HT-29 (cell line): Measurements from ENCODE around the gene ZNF688. TPM values are rescaled to one million over a fixed set of nuclear protein-coding genes. Genes with fewer than 3 reads are reported as not detected.
"Not testable (repeated sequence)": the region's sequence is repeated elsewhere in the genome, so short reads cannot be mapped to it uniquely, and the experiment has no call there.

Source experiments
- DNase-seq: peaks from one replicate; pipeline ENCODE4 v3.0.0-alpha.2; 2015; ENCODE audit warnings: low spot score
- total RNA-seq: library from RNA; depleted of rRNA; stranded (reverse); fragments of >200 nt; shearing (Covaris generic); gene quantifications from 2 replicates; pipeline ENCODE4 v1.2.3, GENCODE V29; 2014; rRNA removed

Gene ZNF688
- 5.7 and 7.5 TPM in 2 replicates for total RNA-seq

GRCh38 chr16:30571445-30572322, at the start of gene ZNF688:
ZNF688 (minus strand) TSS chr16:30571714; CDS start chr16:30571629, 85 bp downstream.
- peak; percentile 89 for DNase-seq

DNA sequence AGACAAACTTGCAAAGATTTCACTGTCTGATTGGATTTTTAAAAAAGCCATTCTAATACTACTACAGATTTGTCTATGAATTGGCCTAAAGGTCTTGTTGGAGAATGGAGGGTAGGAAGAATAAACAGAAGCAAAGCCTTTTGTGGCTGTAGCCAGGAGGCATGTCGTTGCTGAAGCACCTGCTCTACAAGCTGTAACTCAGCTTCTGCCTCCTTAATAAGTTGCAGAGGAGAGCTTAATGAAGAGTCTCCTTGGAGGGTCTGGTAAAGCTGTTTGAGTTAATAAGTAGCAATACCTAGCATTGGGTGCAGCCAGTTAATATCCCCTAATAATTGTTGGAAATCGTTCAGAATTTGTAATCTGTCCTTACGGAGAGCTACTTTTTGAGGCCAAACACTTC, 48.7 kb upstream of the ZNF688 start:
- DNase-seq: no peak

GRCh38 chr16:30619638-30620037, 48.1 kb upstream of the ZNF688 start:
- DNase-seq: no peak

- DNase-seq: no peak
These were observed 47.7 kb upstream of the ZNF688 start for GRCh38 chr16:30619202-30619601.

DNA sequence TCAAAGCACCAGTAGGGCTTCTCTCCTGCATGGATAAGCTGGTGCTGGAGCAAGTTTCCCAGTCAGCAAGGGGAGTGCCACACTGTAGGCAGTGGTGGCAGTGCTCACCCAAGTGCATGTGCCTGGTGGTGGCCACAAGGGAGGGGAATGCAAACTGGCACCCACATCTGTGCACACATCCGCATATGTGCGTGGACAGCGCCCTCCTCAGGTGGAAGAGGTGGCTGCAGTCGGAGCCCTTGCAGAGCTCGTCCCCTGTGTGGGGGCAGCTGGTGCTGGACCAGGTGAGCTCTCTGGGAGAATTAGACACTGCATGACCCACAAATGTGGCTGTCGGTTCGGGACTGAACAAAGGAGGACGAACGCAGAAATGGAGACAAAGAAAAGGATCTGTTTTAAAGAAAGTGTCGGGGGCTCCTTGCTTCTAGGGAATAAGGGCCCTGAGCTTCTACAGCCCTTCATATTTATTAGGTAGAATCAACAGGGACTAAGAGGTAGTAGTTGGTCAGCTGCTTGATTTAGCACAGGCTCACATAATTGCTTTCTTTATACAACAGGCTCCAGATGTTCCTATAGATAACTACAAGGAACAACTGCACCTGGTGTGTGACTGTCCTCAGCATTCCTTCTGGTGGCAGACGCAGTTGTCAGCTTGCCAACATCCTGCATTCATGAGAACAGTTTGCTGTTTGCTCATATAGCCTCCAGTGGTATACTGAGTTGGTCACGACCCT, 44.0 kb upstream of the ZNF688 start:
- peak; percentile 68 for DNase-seq

DNA sequence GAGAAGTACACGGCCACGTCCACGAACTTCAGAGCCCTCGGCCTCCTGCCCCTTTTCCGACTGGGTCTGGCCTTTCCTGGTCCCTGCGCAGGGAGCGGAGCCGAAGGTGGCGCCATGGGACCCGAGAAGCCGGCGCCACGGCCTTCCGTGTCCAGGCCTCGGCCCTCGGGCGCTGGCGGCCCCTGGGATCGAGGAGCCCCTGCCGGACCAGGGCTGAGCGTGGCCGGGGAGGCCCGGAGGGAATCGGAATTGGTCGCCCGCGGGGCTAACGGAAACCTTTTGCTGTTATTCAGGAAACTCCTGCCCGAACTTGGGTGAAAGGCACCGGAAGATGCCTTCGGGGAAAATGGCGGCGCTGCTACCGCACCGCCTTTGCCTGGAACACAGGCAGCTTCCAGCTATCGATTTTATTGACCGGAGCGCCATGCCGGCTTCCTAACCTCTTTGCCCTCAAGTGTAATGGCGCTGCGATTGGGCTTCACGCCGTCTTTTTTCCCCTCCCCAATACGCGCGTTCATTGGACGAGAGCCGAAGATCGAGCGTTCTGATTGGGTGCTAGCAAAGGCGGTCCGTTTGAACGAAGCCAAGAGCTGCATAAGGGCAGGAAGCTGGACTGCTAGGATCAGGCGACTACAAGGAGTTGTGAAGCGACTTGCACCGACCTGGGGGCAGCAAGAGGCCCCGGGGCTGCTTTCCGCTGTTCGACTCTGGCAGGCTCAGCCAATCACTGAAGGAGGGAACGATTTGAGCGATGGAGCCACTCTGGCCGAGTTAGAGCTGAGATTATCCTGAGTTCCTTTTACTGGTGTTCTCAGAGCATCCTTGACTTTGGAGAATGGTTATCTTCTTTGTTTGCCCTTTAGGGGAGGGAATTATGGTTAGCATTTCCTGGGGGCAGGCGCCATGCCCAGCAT, 38.7 kb upstream of the ZNF688 start, which contains the start of gene ZNF689:
Gene ZNF689, minus strand, starts transcription at position 464 of the 914 bp plus-strand sequence. Its CDS starts 348 bp downstream, at position 116.
- DNase-seq: peak; percentile 98

- peak; percentile 6 for DNase-seq
These were observed 37.8 kb upstream of the ZNF688 start for GRCh38 chr16:30609002-30609925.

GRCh38 chr16:30606004-30606403, 34.5 kb upstream of the ZNF688 start:
- no peak for DNase-seq

GRCh38 chr16:30605158-30605557, 33.6 kb upstream of the ZNF688 start:
- DNase-seq: no peak

GRCh38 chr16:30604316-30604947, 32.9 kb upstream of the ZNF688 start:
- no peak for DNase-seq

DNA sequence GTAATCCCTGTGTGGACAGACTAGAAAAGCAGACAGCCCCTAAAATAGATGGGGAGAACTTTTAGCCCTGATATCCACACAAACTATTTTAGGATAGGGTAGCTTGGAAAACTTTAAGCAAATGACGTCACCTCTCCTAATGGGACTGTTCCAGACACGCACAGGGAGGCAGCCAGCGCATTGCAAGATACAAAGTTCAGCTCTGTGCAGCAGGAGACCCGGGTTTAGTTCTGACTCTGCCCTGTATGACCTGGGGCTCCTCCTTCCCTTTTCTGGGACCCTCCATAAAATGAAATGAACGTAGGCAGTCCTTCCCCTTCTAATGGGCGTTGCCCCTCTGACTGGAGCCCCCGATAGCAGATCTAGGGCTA, 32.4 kb upstream of the ZNF688 start:
- DNase-seq: no peak

DNA sequence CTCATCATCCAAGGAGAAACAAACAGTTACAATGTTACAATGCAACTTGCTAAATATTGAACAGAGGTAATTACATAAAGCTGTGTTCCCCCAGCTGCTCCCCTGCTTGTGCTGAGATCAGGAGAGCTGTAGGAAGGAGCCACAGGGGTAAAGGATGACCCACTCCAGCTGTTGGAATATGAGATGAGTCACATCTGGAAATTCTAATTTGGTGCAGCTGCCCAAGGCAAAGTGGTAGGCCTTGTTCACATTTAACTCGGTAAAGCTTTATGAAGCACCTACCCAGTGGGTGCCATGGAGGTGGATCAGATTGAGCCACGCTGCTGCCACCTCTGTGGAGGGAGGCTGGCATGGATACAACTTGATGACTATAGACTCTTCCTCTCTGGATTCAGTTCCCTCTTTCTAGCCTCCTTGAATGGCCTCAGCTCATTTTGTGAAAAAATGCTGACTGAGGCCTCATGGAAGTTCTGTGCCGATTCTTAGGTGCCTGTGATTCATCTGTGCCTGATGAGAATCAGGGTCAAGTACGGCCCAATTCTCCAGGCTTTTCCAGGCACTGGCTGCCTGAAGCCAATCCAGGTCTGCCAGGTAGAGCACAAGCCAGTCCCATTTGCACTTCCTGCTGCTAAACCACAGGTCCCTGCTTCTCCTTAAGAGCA, 31.2 kb upstream of the ZNF688 start:
- DNase-seq: no peak

GRCh38 chr16:30601966-30602365, 30.5 kb upstream of the ZNF688 start:
- no peak for DNase-seq

DNA sequence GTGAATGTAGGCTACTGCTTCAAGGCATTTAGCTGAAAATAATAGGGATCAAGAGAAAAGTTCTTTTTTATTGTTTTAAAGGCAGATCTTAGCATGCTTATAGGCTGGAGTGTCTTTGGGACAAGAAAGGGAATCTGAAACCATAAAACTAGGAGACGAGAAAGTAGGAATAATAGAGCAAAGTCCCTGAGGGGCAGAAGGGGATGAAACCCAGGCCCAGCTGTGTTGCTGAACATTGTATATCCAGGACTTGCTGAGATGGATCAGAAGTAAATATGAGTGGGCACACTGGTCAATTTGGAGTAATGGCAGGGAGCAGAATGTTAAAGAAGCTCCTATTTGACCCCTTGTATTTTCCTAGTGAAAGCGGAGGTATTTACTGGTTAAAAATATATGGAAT, 29.4 kb upstream of the ZNF688 start:
- no peak for DNase-seq

DNA sequence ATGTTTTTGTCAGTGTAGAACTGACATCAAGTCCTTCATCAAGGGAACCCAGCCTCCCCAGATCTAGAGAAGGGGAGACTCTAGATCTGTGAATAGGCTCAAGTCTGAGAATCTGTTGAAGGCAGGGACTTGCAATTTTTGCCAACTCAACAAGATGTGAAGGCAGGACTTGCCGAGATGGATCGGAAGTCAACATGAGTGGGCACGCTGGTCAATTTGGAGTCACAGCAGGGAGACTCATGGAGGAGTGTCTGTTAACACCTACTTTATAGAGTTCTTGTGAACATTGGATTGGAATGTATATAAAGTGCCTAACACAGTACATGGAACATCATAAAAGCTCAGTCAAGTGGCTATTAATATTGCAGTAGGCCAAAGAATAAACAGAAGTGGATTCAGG, 28.7 kb upstream of the ZNF688 start:
- no peak for DNase-seq

GRCh38 chr16:30592871-30593270, 21.4 kb upstream of the ZNF688 start:
- DNase-seq: no peak

DNA sequence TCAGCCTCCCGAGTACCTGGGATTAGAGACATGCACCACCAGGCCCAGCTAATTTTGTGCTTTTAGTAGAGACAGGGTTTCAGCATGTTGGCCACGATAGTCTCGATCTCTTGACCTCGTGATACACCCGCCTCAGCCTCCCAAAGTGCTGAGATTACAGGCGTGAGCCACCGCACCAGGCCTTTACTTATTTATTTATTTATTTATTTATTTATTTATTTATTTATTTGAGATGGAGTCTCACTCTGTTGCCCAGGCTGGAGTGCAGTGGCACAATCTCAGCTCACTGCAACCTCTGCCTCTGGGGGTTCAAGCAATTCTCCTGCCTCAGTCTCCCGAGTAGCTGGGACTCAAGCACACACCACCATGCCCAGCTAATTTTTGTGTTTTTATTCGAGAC, 19.4 kb upstream of the ZNF688 start:
- DNase-seq: not testable (repeated sequence)

GRCh38 chr16:30589582-30589981, 18.1 kb upstream of the ZNF688 start:
- DNase-seq: not testable (repeated sequence)

DNA sequence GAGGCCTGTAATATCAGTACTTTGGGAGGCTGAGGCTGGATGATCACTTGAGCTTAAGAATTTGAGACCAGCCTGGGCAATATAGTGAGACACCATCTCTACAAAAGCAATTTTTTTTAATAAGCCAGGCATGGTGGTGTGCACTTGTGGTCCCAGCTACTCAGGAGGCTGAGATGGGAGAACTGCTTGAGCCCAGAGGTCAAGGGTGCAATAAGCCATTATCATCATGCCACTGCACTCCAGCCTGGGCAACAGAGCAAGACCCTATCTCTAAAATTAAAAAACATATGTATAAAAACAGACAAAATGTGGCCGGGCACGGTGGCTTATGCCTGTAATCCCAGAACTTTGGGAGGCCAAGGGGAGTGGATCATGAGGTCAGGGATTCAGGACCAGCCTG, 17.1 kb upstream of the ZNF688 start:
- DNase-seq: no peak
